Omental fat pad (tissue), 4 donors: Measurements from ENCODE around the gene CCN2. TPM values are rescaled to one million over a fixed set of nuclear protein-coding genes. Genes with fewer than 3 reads are reported as not detected.

Experiments used
- ATAC-seq: fragments of 150-250 bp; one replicate; pipeline ENCODE4 v1.9.1; 2016; ENCODE audit warnings: mild to moderate bottlenecking, moderate library complexity; ENCODE audit not compliant: low FRiP score
- DNase-seq: peaks from one replicate; pipeline ENCODE4 v3.0.0-alpha.2; 2019; ENCODE audit warnings: low spot score
- total RNA-seq, 4 donors: library from RNA; depleted of rRNA; stranded (reverse); fragments of >200 nt; gene quantifications; one replicate each; pipeline ENCODE4 v1.1.0, GENCODE V29; 2016
- TF ChIP-seq, protein P1 (sequence below), 3 donors: fragments of 450-650 bp; IDR thresholded peaks; one replicate each; pipeline ENCODE4 v1.5.1; 2016 to 2017; ENCODE audit warnings: antibody characterized with exemption in 3 of 3, mild to moderate bottlenecking in 3 of 3, moderate library complexity in 2 of 3

CCN2 gene
- total RNA-seq, 4 donors from 2014 or later = 60.6 to 129 (median 107) TPM

DNA sequence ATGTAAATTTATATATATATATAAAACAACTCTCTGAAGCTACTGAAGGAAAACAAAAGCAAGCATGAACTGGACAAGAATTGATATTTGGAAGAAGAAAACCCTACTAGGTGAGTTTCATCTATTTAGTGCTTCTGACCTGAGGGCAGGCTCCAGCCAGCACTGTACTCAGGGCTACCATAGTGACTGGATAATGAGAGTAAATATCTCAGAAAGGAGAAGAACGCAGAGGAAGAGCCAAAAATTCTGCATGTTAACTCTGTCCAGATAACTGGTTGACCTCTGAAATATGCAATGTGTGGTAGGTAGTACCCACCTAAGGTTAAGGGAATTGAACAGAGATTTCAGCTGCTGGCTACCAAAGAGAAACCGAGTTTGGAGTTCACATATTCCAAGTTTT lies 41.4 kb upstream of the CCN2 start:
- TF ChIP-seq, protein P1, sequence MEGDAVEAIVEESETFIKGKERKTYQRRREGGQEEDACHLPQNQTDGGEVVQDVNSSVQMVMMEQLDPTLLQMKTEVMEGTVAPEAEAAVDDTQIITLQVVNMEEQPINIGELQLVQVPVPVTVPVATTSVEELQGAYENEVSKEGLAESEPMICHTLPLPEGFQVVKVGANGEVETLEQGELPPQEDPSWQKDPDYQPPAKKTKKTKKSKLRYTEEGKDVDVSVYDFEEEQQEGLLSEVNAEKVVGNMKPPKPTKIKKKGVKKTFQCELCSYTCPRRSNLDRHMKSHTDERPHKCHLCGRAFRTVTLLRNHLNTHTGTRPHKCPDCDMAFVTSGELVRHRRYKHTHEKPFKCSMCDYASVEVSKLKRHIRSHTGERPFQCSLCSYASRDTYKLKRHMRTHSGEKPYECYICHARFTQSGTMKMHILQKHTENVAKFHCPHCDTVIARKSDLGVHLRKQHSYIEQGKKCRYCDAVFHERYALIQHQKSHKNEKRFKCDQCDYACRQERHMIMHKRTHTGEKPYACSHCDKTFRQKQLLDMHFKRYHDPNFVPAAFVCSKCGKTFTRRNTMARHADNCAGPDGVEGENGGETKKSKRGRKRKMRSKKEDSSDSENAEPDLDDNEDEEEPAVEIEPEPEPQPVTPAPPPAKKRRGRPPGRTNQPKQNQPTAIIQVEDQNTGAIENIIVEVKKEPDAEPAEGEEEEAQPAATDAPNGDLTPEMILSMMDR (IDR thresholded peaks at IDR 0.05) = no peak
- ATAC-seq = no peak
- DNase-seq = no peak

DNA sequence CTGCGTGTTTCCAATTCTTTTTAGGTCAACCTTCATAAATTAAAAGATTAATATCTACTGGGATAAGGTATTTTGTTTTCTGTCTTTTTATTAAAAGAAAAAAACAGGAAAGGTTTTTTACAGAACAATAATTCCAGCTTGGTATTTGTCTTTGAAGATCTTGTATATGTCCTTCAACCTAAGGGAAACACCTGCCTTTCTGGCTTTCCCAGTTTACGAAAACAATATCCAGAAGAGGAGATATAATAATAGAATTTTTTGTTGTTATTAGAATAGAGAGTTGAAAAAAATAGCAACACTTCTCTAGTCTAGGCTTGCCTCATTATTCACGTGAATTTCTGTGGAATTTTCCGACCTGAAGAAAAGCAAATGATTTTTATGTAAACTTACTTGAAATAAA lies 37.9 kb upstream of the CCN2 start:
- TF ChIP-seq, protein P1 (IDR thresholded peaks at IDR 0.05) = no peak
- DNase-seq (no peak), ATAC-seq (no peak)

DNA sequence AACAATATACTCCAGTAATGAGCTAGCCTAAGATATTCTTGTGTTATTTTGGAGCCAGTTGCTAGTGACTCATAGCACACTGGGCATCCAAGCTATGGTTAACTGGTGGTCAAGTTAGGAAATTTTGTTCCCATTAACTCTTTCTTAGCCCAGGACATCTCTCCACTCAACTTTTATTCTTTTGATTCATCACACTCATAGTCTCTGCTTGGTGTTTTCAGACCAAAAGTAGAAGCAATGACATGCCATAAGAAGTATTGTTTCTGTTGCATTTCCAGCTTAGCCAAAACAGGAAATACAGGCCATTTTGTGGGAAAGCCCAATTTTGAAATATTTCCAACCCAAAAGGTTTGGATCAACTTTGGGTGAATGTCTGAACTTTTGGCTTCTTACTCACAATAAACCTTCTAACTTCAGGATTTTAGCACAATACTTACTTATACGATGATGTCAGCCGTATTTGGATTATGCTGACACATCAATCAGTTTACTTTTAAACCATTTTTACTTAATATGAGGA lies 31.6 kb upstream of the CCN2 start:
- ATAC-seq (no peak), DNase-seq (no peak)
- TF ChIP-seq, protein P1 (IDR thresholded peaks at IDR 0.05) = no peak

DNA sequence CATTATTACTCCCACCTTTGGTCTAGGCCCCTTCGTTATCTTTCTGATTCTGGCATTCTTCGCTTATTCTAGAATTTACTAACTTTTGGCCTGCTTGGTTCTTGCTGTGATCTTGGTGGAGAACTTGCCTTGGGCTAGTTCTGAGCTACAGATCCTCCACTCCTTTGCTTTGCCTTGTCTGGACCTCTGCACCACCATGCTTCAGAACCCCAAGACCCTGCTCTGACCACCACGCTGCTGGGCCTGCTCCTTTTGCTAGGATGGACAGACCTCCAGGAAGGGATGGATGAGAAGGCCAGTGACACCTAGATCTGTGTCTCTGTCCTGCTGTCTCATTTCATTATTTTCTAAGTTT lies 30.4 kb upstream of the CCN2 start:
- TF ChIP-seq, protein P1 (IDR thresholded peaks at IDR 0.05) = no peak
- ATAC-seq (no peak), DNase-seq (no peak)

DNA sequence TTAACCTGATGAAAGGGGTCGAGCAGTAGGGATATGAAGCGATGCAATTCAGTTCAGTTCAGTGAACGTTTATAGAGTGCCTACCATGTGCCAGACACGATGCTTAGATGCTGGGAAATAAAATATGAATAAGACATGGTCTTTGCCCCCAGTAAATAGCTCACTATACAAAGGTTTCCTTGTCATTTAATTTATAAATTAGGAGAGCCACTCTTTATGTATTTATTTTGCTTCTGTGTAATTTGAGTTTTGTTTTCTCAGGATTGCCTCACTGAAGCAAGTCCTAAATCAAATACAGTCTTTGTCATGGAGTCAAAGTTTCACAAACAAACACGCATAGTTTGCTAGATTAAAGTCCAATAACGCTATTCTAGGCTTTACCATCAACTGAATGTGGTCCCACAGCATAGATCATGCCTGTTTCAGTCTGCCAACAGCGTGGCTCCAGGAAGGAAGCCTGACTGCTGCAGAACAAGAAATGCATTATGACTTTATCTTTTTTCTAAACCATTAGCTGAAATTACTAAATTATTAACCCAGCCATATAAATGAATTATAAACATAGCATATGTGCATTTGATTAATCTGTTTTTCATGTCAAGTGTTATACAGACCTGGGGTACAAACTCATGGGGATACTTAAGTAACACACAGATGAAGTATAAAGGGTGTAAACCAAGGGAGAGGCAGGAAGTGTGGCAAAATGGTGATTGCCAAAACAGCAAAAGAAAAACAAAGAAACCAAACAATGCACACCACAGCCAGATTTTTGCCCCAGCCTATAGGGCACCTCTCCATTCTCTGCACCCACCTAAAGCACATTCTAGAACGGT lies 29.8 kb upstream of the CCN2 start:
- no peak for ATAC-seq
- DNase-seq = no peak
- TF ChIP-seq, protein P1 (IDR thresholded peaks at IDR 0.05) = no peak

DNA sequence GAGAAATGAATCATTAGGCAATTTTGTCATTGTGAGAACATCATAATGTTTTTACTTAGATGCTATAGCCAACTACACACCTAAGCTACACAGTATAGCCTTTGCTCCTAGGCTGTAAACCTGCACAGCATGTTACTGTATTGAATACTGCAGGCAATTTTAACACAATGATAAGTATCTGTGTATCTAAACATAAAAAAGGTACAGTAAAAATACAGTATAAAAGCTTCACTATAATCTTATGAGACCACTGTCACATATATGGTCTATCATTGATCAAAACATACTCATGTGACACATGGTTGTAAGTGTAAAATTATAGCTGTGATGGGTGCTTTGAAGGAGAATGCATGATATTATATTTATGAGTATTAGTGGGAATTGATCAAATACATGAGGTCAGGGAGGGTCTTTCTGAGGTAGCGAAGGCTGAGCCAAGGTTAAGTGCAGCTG lies 29.2 kb upstream of the CCN2 start:
- ATAC-seq (no peak), DNase-seq (no peak)
- TF ChIP-seq, protein P1 (IDR thresholded peaks at IDR 0.05) = no peak
